ENCODE data around the gene HS6ST3. TPM values are rescaled to one million over a fixed set of nuclear protein-coding genes. Genes with fewer than 3 reads are reported as not detected.

The HS6ST3 gene
- total RNA-seq, 6 donors from 2014 or later = 0.03 to 1.0 (median 0.22) TPM; not detected in 1

DNA sequence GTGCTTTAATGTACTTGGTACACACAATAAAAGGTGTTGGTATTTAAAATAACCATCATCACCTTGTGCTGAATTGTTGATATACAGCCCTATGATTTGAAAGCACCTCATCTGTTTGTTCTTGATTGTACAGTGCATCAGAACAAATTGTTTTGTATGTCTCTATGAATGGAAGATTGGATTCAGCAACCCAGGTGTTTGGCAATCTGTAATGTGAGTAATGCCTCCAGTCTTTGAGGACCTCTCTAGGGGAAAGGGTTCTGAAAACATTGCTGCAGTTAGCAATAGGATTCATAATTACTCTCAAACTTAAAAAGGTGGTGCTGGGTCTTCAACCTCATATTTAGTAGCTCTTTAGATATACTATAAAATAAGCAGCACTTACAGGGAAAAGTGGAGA, 562.6 kb downstream of the HS6ST3 start:
- ATAC-seq (ENCODE audit: low FRiP score in 2 of 2) (no peak), DNase-seq (no peak)
- Histone ChIP-seq H3K27me3 (no peaks in the 10 kb centered on the region), H3K9me3 (no peaks in the 10 kb centered on the region), H3K4me1 (no peaks in the 10 kb centered on the region), H3K36me3 (no peaks in the 10 kb centered on the region), H3K4me3 (no peak overlapping the region), H3K27ac (no peak overlapping the region)
- TF ChIP-seq, protein P1, sequence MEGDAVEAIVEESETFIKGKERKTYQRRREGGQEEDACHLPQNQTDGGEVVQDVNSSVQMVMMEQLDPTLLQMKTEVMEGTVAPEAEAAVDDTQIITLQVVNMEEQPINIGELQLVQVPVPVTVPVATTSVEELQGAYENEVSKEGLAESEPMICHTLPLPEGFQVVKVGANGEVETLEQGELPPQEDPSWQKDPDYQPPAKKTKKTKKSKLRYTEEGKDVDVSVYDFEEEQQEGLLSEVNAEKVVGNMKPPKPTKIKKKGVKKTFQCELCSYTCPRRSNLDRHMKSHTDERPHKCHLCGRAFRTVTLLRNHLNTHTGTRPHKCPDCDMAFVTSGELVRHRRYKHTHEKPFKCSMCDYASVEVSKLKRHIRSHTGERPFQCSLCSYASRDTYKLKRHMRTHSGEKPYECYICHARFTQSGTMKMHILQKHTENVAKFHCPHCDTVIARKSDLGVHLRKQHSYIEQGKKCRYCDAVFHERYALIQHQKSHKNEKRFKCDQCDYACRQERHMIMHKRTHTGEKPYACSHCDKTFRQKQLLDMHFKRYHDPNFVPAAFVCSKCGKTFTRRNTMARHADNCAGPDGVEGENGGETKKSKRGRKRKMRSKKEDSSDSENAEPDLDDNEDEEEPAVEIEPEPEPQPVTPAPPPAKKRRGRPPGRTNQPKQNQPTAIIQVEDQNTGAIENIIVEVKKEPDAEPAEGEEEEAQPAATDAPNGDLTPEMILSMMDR (IDR thresholded peaks at IDR 0.05) = no peak
- TF ChIP-seq EP300 (IDR thresholded peaks at IDR 0.05) = no peak
- TF ChIP-seq POLR2AphosphoS5 (IDR thresholded peaks at IDR 0.05) = no peak
- TF ChIP-seq POLR2A (IDR thresholded peaks at IDR 0.05) = no peak

DNA sequence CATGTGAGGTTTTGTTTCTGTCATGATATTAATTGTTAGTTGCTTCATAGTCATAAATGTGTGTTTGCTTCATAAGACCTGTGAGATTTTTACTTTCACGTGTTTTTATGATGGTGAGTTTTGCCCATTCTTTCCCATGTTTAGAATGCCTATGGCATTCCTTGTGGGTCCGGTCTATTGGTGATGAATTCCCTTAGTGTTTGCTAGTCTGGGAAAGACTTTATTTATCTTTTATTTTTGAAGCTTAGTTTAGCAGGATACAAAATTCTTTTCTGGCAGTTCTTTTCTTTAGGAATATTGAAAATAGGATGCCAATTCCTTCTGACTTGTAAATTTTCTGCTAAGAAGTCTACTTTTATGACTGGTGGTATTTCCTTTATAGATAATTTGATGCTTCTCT, 571.7 kb downstream of the HS6ST3 start:
- Histone ChIP-seq H3K27ac (no peak overlapping the region), H3K4me1 (no peaks in the 10 kb centered on the region), H3K27me3 (no peaks in the 10 kb centered on the region), H3K9me3 (peaks cover 0 to 12% (median 4%) of the 10 kb centered on the region in 4 donors), H3K36me3 (no peaks in the 10 kb centered on the region), H3K4me3 (no peak overlapping the region)
- WGBS, 2 donors = 88 to 91% methylated on average over 2 of the region's 2 CpGs
- no peak for ATAC-seq (ENCODE audit: low FRiP score in 2 of 2)
- no peak for DNase-seq
- TF ChIP-seq, protein P1 (IDR thresholded peaks at IDR 0.05) = no peak
- TF ChIP-seq EP300 (IDR thresholded peaks at IDR 0.05) (no peak), POLR2A (IDR thresholded peaks at IDR 0.05) (no peak), POLR2AphosphoS5 (IDR thresholded peaks at IDR 0.05) (no peak)

DNA sequence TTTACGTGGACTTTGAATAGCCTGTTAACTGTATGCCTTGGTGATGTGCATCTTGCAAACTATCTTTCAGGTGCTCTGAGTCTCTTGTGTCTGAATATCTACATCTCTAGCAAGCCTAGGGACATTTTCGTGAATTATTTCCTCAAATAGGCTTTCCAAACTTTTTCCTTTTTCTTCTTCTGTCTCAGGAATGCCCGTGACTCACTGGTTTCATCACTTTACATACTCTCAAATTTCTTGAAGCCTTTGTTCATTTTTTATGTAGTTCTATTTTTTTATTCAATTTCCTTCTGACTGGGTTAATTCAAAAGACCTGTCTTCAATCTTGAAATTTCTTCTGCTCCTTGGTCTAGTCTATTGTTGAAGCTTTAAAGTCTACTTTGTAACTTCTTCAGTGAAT, 572.1 kb downstream of the HS6ST3 start:
- DNase-seq = no peak
- H3K4me3 ChIP-seq = no peak overlapping the region
- ATAC-seq (ENCODE audit: low FRiP score in 2 of 2) = no peak
- WGBS, 2 donors = 69 to 77% methylated on average over 3 of the region's 3 CpGs
- H3K4me1 ChIP-seq = no peaks in the 10 kb centered on the region
- no peaks in the 10 kb centered on the region for H3K27me3 ChIP-seq
- H3K27ac ChIP-seq = no peak overlapping the region
- TF ChIP-seq, protein P1 (IDR thresholded peaks at IDR 0.05) = no peak
- TF ChIP-seq POLR2A (IDR thresholded peaks at IDR 0.05) (no peak), POLR2AphosphoS5 (IDR thresholded peaks at IDR 0.05) (no peak), EP300 (IDR thresholded peaks at IDR 0.05) (no peak)
- peaks cover 0 to 12% (median 4%) of the 10 kb centered on the region in 4 donors for H3K9me3 ChIP-seq
- no peaks in the 10 kb centered on the region for H3K36me3 ChIP-seq

DNA sequence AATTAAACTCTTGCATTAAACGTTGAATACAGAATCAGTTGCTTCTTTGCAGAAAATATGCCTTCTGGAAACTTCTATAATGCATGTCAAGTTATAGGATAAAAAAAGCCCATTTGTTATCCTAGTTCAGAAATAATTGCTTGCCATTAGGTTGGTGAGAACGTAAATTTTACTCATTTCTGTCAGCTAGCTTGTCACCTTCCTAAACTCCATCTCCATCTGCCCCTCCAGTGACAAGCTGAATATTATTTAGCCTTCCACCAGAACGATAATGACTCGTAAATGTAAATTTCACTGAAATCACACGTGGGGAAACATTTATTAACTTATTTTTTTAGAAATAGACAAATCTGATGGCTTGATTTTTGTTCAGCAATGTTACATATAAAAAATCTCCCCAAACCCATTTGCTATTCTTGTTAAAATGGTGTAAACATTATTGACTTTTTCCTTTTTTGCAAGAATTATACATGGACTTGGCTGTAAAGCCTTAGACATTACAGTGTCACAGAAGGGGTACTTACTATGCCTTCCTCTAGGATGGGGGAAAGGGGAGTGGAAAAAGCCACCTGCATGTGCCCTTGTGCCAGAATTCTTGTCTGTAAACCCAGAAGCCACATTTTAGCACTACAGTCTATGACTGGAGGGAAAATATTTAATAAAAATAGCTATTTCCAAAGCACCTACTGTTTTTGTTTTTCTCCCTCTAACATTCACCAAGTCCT, 577.5 kb downstream of the HS6ST3 start:
- WGBS, 2 donors = 73 to 78% methylated on average over 5 of the region's 5 CpGs
- H3K4me1 ChIP-seq = no peaks in the 10 kb centered on the region
- no peak for DNase-seq
- no peak for TF ChIP-seq POLR2A (IDR thresholded peaks at IDR 0.05)
- TF ChIP-seq EP300 (IDR thresholded peaks at IDR 0.05) = no peak
- TF ChIP-seq POLR2AphosphoS5 (IDR thresholded peaks at IDR 0.05) = no peak
- TF ChIP-seq, protein P1 (IDR thresholded peaks at IDR 0.05) = no peak
- peaks cover 0 to 5% (median 0%) of the 10 kb centered on the region in 4 donors for H3K9me3 ChIP-seq
- H3K27me3 ChIP-seq = no peaks in the 10 kb centered on the region
- no peaks in the 10 kb centered on the region for H3K36me3 ChIP-seq
- no peak for ATAC-seq (ENCODE audit: low FRiP score in 2 of 2)
- no peak overlapping the region for H3K4me3 ChIP-seq
- no peak overlapping the region for H3K27ac ChIP-seq

DNA sequence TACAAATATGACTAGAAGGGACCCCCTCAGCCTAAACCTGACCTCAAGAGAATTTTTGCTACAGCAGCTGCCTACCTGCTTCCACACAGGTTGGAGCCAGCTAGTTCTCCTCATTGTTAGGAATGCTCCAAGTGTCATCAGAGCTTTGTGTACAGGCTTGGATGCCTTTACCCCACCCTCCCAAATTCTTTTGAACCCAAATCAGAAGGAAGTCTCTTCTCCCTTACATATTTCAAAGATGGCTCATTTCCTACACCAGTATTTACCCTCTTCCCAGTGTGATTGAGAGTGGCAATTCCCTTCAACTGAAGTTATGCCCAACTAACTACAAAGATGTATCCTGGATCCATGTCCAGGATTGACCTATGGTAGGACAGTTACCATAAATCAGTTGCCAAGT, 581.2 kb downstream of the HS6ST3 start:
- H3K4me1 ChIP-seq = no peaks in the 10 kb centered on the region
- TF ChIP-seq, protein P1 (IDR thresholded peaks at IDR 0.05) = no peak
- no peaks in the 10 kb centered on the region for H3K27me3 ChIP-seq
- H3K4me3 ChIP-seq = no peak overlapping the region
- no peak for DNase-seq
- no peaks in the 10 kb centered on the region for H3K36me3 ChIP-seq
- ATAC-seq (ENCODE audit: low FRiP score in 2 of 2) = no peak
- no peak overlapping the region for H3K27ac ChIP-seq
- H3K9me3 ChIP-seq = no peaks in the 10 kb centered on the region

All from upper lobe of left lung (tissue), 6 donors.